ENCODE data around the gene UBQLN4.
A peak's percentile ranks its signal among the peaks of the same experiment; 100 is the strongest.

UBQLN4 gene
- total RNA-seq = 48.9 to 64.7 (median 50.6) reads per million in 4 experiments

- DNase-seq = peak; percentile 66
These were observed at the start of gene UBQLN4 for GRCh38 chr1:156053768-156054499. Gene UBQLN4 (minus strand): TSS chr1:156053798. CDS start chr1:156053701, 97 bp downstream.

- no peak for DNase-seq
These were observed 49.3 kb upstream of the UBQLN4 start for GRCh38 chr1:156102633-156103511.

GRCh38 chr1:156101880-156102279, 48.3 kb upstream of the UBQLN4 start:
- DNase-seq = no peak

GRCh38 chr1:156100205-156100995, 46.8 kb upstream of the UBQLN4 start:
- no peak for DNase-seq

- no peak for DNase-seq
These were observed 45.7 kb upstream of the UBQLN4 start for GRCh38 chr1:156099282-156099681.

- DNase-seq = no peak
These were observed 45.2 kb upstream of the UBQLN4 start for GRCh38 chr1:156098784-156099183.

- DNase-seq = no peak
These were observed 44.0 kb upstream of the UBQLN4 start for GRCh38 chr1:156097499-156098178.

GRCh38 chr1:156096640-156097391, 43.2 kb upstream of the UBQLN4 start:
- peak; percentile 68 for DNase-seq

GRCh38 chr1:156095906-156096508, 42.4 kb upstream of the UBQLN4 start:
- DNase-seq = no peak

GRCh38 chr1:156091610-156092009, 38.0 kb upstream of the UBQLN4 start:
- DNase-seq = no peak

GRCh38 chr1:156090840-156091188, 37.2 kb upstream of the UBQLN4 start:
- DNase-seq = peak; percentile 88

GRCh38 chr1:156090138-156090839, 36.7 kb upstream of the UBQLN4 start:
- no peak for DNase-seq

- no peak for DNase-seq
These were observed 36.1 kb upstream of the UBQLN4 start for GRCh38 chr1:156089704-156090103.

- no peak for DNase-seq
These were observed 32.7 kb upstream of the UBQLN4 start for GRCh38 chr1:156086256-156086662.

- DNase-seq = no peak
These were observed 30.5 kb upstream of the UBQLN4 start for GRCh38 chr1:156083800-156084790.

- DNase-seq = peak; percentile 49
These were observed 28.9 kb upstream of the UBQLN4 start, which contains the start of gene MEX3A for GRCh38 chr1:156082309-156083091. Gene MEX3A (minus strand): TSS chr1:156082465. CDS start chr1:156081998, 467 bp downstream.

- no peak for DNase-seq
These were observed 28.3 kb upstream of the UBQLN4 start for GRCh38 chr1:156081917-156082308.

GRCh38 chr1:156081180-156081916, 27.8 kb upstream of the UBQLN4 start:
- no peak for DNase-seq

Measured in effector CD8-positive, alpha-beta T cell (primary cell).